Lower lobe of right lung (tissue), 2 donors: ENCODE data around the gene BIRC2. TPM values are rescaled to one million over a fixed set of nuclear protein-coding genes. Genes with fewer than 3 reads are reported as not detected.
A peak's percentile ranks its signal among the peaks of the same experiment; 100 is the strongest.

Experiments
- ATAC-seq, 2 donors: fragments of 200-7000 bp; cut with Tn5 transposase; one replicate each; pipeline ENCODE4 v1.9.1; 2020 to 2022; ENCODE audit warnings: mild to moderate bottlenecking in 2 of 2, moderate library complexity in 2 of 2
- DNase-seq: peaks from one replicate; pipeline ENCODE4 v3.0.0-alpha.2; 2020
- H3K27ac ChIP-seq: fragments of 200-600 bp; one replicate; pipeline ENCODE4 v1.8.0; 2022
- H3K27me3 ChIP-seq: fragments of 200-600 bp; one replicate; pipeline ENCODE4 v1.8.0; 2022; ENCODE audit warnings: low read depth
- H3K36me3 ChIP-seq: fragments of 200-600 bp; one replicate; pipeline ENCODE4 v1.8.0; 2022; ENCODE audit warnings: mild to moderate bottlenecking
- H3K4me1 ChIP-seq: fragments of 200-600 bp; one replicate; pipeline ENCODE4 v1.8.0; 2022
- H3K4me3 ChIP-seq: fragments of 200-600 bp; one replicate; pipeline ENCODE4 v1.8.0; 2022; ENCODE audit warnings: mild to moderate bottlenecking
- H3K9me3 ChIP-seq: fragments of 200-600 bp; one replicate; pipeline ENCODE4 v1.8.0; 2022
- CTCF ChIP-seq: fragments of 200-600 bp; IDR thresholded peaks from one replicate; pipeline ENCODE4 v1.8.0; 2022; ENCODE audit warnings: antibody characterized with exemption, mild to moderate bottlenecking
- intact Hi-C: fragments of 100-400 bp; cut with DNase I; formaldehyde crosslinking; loops from one replicate; pipeline ENCODE4 v1.11.0; 2022
- total RNA-seq: library from RNA; stranded (reverse); fragmentation: NEBNext Ultra II Directional; extraction: Animal tissue kit (Norgen Biotek cat#: 25700); gene quantifications from one replicate; pipeline ENCODE4 v1.2.1, GENCODE V29; 2021
- donor health status: DM: no; HTN: yes; CAD: no; lungs with severe emphysema.

BIRC2 gene
- total RNA-seq, 1 donor from 2014 or later = 46.0 TPM

GRCh38 chr11:102346456-102346747, 612 bp upstream of the BIRC2 start:
- Histone ChIP-seq H3K36me3 (peaks cover 18% of the 10 kb centered on the region), H3K4me1 (peaks cover 32% of the 10 kb centered on the region), H3K27ac (peak overlapping the region; percentile 99), H3K4me3 (peak overlapping the region; percentile 80), H3K27me3 (no peaks in the 10 kb centered on the region), H3K9me3 (no peaks in the 10 kb centered on the region)
- DNase-seq = no peak
- no peak for TF ChIP-seq CTCF
- ATAC-seq = no peak
- intact Hi-C loops = no loop called here

GRCh38 chr11:102347462-102348370, 702 bp downstream of the BIRC2 start:
- peaks cover 32% of the 10 kb centered on the region for H3K4me1 ChIP-seq
- H3K9me3 ChIP-seq = no peaks in the 10 kb centered on the region
- no peak for DNase-seq
- intact Hi-C loops = no loop called here
- ATAC-seq = peak; percentile 15 to 34
- no peak for TF ChIP-seq CTCF
- peak overlapping the region; percentile 99 for H3K27ac ChIP-seq
- H3K27me3 ChIP-seq = no peaks in the 10 kb centered on the region
- H3K36me3 ChIP-seq = peaks cover 29% of the 10 kb centered on the region
- peak overlapping the region; percentile 80 for H3K4me3 ChIP-seq

GRCh38 chr11:102357116-102357515, 10.1 kb downstream of the BIRC2 start:
- H3K36me3 ChIP-seq = peaks cover 48% of the 10 kb centered on the region
- no peak for ATAC-seq
- DNase-seq = no peak
- no peak overlapping the region for H3K27ac ChIP-seq
- no peak overlapping the region for H3K4me3 ChIP-seq
- TF ChIP-seq CTCF = no peak
- H3K27me3 ChIP-seq = no peaks in the 10 kb centered on the region
- H3K4me1 ChIP-seq = no peaks in the 10 kb centered on the region
- intact Hi-C loops = no loop called here
- no peaks in the 10 kb centered on the region for H3K9me3 ChIP-seq

- no peaks in the 10 kb centered on the region for H3K9me3 ChIP-seq
- H3K4me1 ChIP-seq = no peaks in the 10 kb centered on the region
- intact Hi-C loops = no loop called here
- H3K27ac ChIP-seq = no peak overlapping the region
- peaks cover 53% of the 10 kb centered on the region for H3K36me3 ChIP-seq
- DNase-seq (no peak), ATAC-seq (no peak)
- no peaks in the 10 kb centered on the region for H3K27me3 ChIP-seq
- no peak overlapping the region for H3K4me3 ChIP-seq
- TF ChIP-seq CTCF = no peak
These were observed 12.4 kb downstream of the BIRC2 start for GRCh38 chr11:102359372-102359771.

- peaks cover 63% of the 10 kb centered on the region for H3K36me3 ChIP-seq
- ATAC-seq (no peak), DNase-seq (no peak)
- H3K27ac ChIP-seq = no peak overlapping the region
- H3K27me3 ChIP-seq = no peaks in the 10 kb centered on the region
- no peaks in the 10 kb centered on the region for H3K9me3 ChIP-seq
- H3K4me1 ChIP-seq = no peaks in the 10 kb centered on the region
- TF ChIP-seq CTCF = no peak
- intact Hi-C loops = no loop called here
- H3K4me3 ChIP-seq = no peak overlapping the region
These were observed 13.7 kb downstream of the BIRC2 start for GRCh38 chr11:102360681-102361080.
